CD4-positive, CD25-positive, alpha-beta regulatory T cell (primary cell): ENCODE results near the gene EPAS1. TPM values are rescaled to one million over a fixed set of nuclear protein-coding genes. Genes with fewer than 3 reads are reported as not detected.

Experiments
- ATAC-seq, 2 donors: fragments of 150-1000 bp; cut with Tn5 transposase; one replicate each; pipeline ENCODE4 v1.10.0; 2021; ENCODE audit warnings: low read depth in 2 of 2, moderate number of reproducible peaks in 2 of 2, moderate library complexity in 1 of 2
- DNase-seq, 3 donors: peaks; one replicate each; pipeline versions ENCODE4 v3.0.0 to v3.0.0-alpha.2; 2012 to 2022; ENCODE audit warnings: mixed read lengths in 1 of 3
- H3K27ac ChIP-seq: one replicate; pipeline ENCODE4 v1.7.0; 2013; ENCODE audit warnings: mild to moderate bottlenecking, low read length; ENCODE audit not compliant: insufficient read depth, poor library complexity, severe bottlenecking
- H3K27me3 ChIP-seq: one replicate; pipeline ENCODE4 v1.7.0; 2013; ENCODE audit warnings: low read length; ENCODE audit not compliant: control insufficient read depth, insufficient read depth
- H3K36me3 ChIP-seq: one replicate; pipeline ENCODE4 v1.7.0; 2013; ENCODE audit warnings: mild to moderate bottlenecking, low read length, moderate library complexity; ENCODE audit not compliant: control insufficient read depth, insufficient read depth
- H3K4me1 ChIP-seq: 2 replicates; pipeline ENCODE4 v1.7.0; 2013; ENCODE audit warnings: mild to moderate bottlenecking, low read length; ENCODE audit not compliant: insufficient read depth, control insufficient read depth, poor library complexity, severe bottlenecking
- H3K4me3 ChIP-seq: one replicate; pipeline ENCODE4 v1.7.0; 2013; ENCODE audit warnings: low read depth, mild to moderate bottlenecking, low read length, moderate library complexity
- H3K9me3 ChIP-seq, 2 experiments: 1 replicate in 1 of 2; 2 replicates in 1 of 2; pipeline ENCODE4 v1.7.0; 2013; ENCODE audit warnings: low read length in 2 of 2, mild to moderate bottlenecking in 1 of 2, moderate library complexity in 1 of 2; ENCODE audit not compliant: control insufficient read depth in 2 of 2
- H3K27ac Mint-ChIP-seq, 3 donors: one replicate each; pipeline ENCODE4 v1.8.0; 2020 to 2022; ENCODE audit warnings: mild to moderate bottlenecking in 3 of 3, mixed read lengths in 3 of 3, moderate library complexity in 2 of 3
- H3K27me3 Mint-ChIP-seq: one replicate; pipeline ENCODE4 v1.8.0; 2022; ENCODE audit warnings: mild to moderate bottlenecking, mixed read lengths
- H3K36me3 Mint-ChIP-seq: one replicate; pipeline ENCODE4 v1.8.0; 2020; ENCODE audit warnings: mixed read lengths
- H3K4me1 Mint-ChIP-seq, 4 donors: one replicate each; pipeline ENCODE4 v1.8.0; 2020 to 2022; ENCODE audit warnings: mixed read lengths in 4 of 4, mild to moderate bottlenecking in 1 of 4
- H3K4me3 Mint-ChIP-seq, 4 donors: one replicate each; pipeline ENCODE4 v1.8.0; 2020 to 2022; ENCODE audit warnings: mild to moderate bottlenecking in 4 of 4, mixed read lengths in 4 of 4, moderate library complexity in 3 of 4
- H3K9me3 Mint-ChIP-seq, 7 donors: one replicate each; pipeline ENCODE4 v1.8.0; 2020 to 2022; ENCODE audit warnings: mixed read lengths in 7 of 7, mild to moderate bottlenecking in 3 of 7, moderate library complexity in 2 of 7
- polyA plus RNA-seq, 4 donors: library from polyadenylated mRNA; unstranded; fragments of 300-500 nt; fragmentation: Illumina TruSeq; gene quantifications; one replicate each; pipeline ENCODE4 v1.2.3, GENCODE V29; 2021
- total RNA-seq: library from RNA; stranded (reverse); gene quantifications from one replicate; pipeline ENCODE4 v1.2.3, GENCODE V29; 2022

EPAS1 gene
- total and polyA plus RNA-seq, 5 donors from 2014 or later, result 0.22 to 4.4 (median 0.31) TPM; not detected in 2

DNA sequence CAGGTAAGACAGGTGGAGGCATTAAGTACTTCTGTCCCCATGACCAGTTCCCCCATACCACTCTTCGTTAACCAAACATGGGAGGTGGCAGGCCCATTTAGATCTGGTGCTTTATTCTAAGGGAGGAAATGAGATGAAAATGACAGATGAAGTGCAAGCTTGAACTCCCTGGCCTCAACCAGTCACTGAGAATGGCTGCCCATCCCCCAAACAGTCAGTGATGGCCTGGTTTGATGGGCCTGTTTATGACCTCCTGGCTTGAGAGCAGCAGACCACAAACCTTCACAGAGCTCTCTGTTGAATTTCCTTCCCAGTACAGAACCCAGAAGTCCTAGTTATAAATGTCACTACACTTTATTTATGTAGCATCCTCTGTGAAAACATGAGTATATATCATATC lies 31.1 kb downstream of the EPAS1 start:
- Mint-ChIP-seq H3K4me3 (no peak overlapping the region), H3K9me3 (no peaks in the 10 kb centered on the region)

DNA sequence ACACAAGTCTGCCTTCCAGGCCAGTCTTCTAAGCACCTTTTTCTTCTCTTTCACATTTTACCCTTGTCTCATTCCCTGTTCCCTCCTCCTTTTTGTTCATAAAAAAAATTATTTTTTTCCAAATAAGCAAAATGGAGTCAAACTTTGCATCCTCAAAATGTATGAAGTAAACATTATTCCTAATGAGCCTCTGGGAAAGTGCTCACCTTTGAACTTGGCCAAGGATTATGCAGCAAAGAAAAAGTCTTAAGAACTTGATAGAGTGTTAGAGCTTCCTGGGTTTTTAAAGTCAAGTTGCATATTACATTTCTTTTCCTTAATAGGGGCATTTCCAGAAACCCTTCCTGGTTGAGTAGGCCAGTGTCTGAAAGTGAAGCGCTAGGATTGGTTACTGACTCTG lies 31.6 kb downstream of the EPAS1 start:
- ATAC-seq (no peak), DNase-seq (no peak)
- H3K4me1 ChIP-seq, result no peaks in the 10 kb centered on the region
- peaks cover 0 to 5% (median under 1%) of the 10 kb centered on the region in 4 donors for H3K4me1 Mint-ChIP-seq
- H3K36me3 Mint-ChIP-seq, result no peaks in the 10 kb centered on the region
- peak overlapping the region in 1 of 3 donors; percentile 54 for H3K27ac Mint-ChIP-seq
- H3K36me3 ChIP-seq, result no peaks in the 10 kb centered on the region
- H3K9me3 Mint-ChIP-seq, result no peaks in the 10 kb centered on the region
- H3K27ac ChIP-seq, result no peak overlapping the region
- H3K4me3 ChIP-seq, result no peak overlapping the region
- no peaks in the 10 kb centered on the region for H3K9me3 ChIP-seq
- H3K4me3 Mint-ChIP-seq, result no peak overlapping the region
- no peaks in the 10 kb centered on the region for H3K27me3 ChIP-seq
- peaks cover 6% of the 10 kb centered on the region for H3K27me3 Mint-ChIP-seq

More for the DNA sequence above, 31.1 kb downstream of the EPAS1 start:
- no peak for DNase-seq
- no peaks in the 10 kb centered on the region for H3K9me3 ChIP-seq
- Mint-ChIP-seq H3K36me3 (no peaks in the 10 kb centered on the region), H3K27ac (peak overlapping the region in 1 of 3 donors; percentile 54), H3K4me1 (peaks cover 0 to 5% (median under 1%) of the 10 kb centered on the region in 4 donors), H3K27me3 (peaks cover 2% of the 10 kb centered on the region)
- H3K27ac ChIP-seq, result no peak overlapping the region
- no peaks in the 10 kb centered on the region for H3K27me3 ChIP-seq
- ATAC-seq, result no peak
- H3K36me3 ChIP-seq, result no peaks in the 10 kb centered on the region
- no peaks in the 10 kb centered on the region for H3K4me1 ChIP-seq
- H3K4me3 ChIP-seq, result no peak overlapping the region

DNA sequence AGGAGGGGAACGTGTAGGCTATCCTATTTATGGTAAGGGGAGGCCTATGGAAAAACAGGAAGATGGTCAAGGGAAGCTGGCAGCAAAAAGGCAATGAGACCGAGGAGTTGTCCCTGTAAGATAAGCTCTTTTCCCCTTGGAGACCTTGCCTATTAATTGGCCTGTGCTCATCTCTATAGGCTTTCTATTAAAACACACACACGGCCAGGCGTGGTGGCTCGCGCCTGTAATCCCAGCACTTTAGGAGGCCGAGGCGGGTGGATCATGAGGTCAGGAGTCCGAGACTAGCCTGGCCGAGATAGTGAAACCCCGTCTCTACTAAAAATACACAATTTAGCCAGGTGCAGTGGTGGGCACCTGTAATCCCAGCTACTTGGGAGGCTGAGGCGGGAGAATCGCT lies 32.1 kb downstream of the EPAS1 start:
- no peaks in the 10 kb centered on the region for H3K9me3 Mint-ChIP-seq
- H3K4me3 Mint-ChIP-seq, result no peak overlapping the region
- H3K4me1 Mint-ChIP-seq, result peaks cover 0 to 5% (median 2%) of the 10 kb centered on the region in 4 donors
- Histone ChIP-seq H3K9me3 (no peaks in the 10 kb centered on the region), H3K27me3 (no peaks in the 10 kb centered on the region), H3K36me3 (no peaks in the 10 kb centered on the region), H3K4me1 (no peaks in the 10 kb centered on the region), H3K27ac (no peak overlapping the region), H3K4me3 (no peak overlapping the region)
- peaks cover 6% of the 10 kb centered on the region for H3K27me3 Mint-ChIP-seq
- H3K36me3 Mint-ChIP-seq, result no peaks in the 10 kb centered on the region
- no peak for DNase-seq
- no peak overlapping the region for H3K27ac Mint-ChIP-seq
- ATAC-seq, result no peak

DNA sequence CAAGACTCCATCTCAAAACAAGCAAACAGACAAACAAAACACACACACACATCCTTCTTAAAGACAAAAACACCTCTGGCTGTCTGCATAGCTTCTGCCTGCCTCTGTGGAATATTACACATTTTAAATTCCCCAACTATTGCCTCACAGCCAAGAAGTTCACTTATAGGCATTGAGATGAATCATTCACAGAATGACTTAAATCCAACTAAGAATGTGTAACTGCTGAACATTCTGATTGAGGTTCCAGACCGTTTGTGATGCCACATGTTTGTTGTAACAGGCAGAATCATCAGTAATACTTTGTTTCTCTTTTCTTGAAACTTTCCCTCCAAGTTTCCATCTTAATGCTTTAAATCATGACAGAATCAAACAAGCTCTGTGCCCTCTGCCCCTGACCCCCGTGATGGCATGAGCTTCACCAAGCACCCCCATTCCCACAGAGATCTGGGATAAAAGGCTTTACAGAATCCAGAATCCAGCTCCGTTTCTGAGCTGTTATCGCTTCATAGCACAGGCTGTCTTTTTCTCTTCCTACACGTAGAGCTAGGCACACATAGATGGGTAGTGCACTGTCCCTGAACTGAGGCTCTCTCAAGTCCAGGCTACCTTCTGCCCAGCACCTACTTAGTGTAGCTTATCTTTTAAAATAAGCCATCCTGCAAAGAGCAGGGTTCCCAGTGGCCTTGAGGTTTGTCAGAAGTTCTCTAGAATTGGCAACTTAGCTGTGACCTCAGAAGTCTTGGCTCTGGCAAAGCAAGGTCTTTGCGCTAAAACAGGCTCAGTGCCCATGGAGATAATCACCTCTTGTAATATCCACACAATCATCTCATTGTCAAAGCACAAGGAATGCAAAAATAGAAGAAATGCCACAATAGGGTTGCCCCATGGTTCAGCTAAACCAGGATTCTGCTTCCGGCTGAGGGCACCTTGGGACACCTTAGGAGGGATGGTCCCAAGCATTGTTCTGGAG lies 32.9 kb downstream of the EPAS1 start:
- H3K9me3 ChIP-seq, result no peaks in the 10 kb centered on the region
- no peaks in the 10 kb centered on the region for H3K27me3 ChIP-seq
- H3K27ac ChIP-seq, result no peak overlapping the region
- Mint-ChIP-seq H3K9me3 (no peaks in the 10 kb centered on the region), H3K27me3 (peaks cover 13% of the 10 kb centered on the region), H3K36me3 (no peaks in the 10 kb centered on the region), H3K4me3 (no peak overlapping the region), H3K4me1 (peaks cover 0 to 10% (median 5%) of the 10 kb centered on the region in 4 donors), H3K27ac (no peak overlapping the region)
- DNase-seq, result no peak
- ATAC-seq, result no peak
- H3K4me1 ChIP-seq, result no peaks in the 10 kb centered on the region
- H3K36me3 ChIP-seq, result no peaks in the 10 kb centered on the region
- H3K4me3 ChIP-seq, result no peak overlapping the region

DNA sequence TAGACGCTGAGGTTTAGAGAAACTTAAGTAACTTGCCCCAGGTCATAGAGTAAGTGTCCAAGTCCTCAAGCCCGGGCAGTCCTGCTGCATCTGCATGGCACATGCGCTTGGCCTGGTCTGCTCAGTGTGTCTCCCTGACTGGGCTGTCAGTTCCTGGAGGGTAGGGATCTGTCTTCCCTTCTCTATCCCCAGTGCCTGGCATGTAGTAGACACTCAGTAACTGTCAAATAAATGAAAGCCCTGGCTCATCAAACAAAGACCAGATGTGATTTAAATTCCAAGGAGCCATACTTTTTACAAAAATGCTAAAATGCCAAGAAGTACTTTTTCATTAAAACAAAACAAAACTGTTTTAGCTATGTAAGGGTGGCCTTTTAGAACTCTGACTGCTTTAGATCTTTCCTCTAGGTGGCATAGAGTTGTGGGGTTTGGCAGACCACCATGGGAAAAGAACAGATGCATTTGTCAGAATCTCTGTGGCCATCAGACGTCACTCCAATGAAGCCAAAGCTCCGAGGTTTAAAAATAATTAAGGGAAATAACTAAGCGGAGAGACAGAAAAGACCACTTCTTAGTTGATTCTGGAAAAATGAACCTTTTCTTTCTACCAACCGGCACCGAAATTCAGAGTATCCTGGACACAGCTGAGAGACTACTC lies 34.0 kb downstream of the EPAS1 start:
- Histone ChIP-seq H3K9me3 (no peaks in the 10 kb centered on the region), H3K36me3 (no peaks in the 10 kb centered on the region), H3K4me3 (no peak overlapping the region), H3K27ac (no peak overlapping the region), H3K27me3 (no peaks in the 10 kb centered on the region), H3K4me1 (no peaks in the 10 kb centered on the region)
- Mint-ChIP-seq H3K4me3 (no peak overlapping the region), H3K9me3 (no peaks in the 10 kb centered on the region), H3K27ac (no peak overlapping the region), H3K4me1 (peaks cover 0 to 12% (median 5%) of the 10 kb centered on the region in 4 donors), H3K27me3 (peaks cover 14% of the 10 kb centered on the region), H3K36me3 (no peaks in the 10 kb centered on the region)
- ATAC-seq (no peak), DNase-seq (no peak)

DNA sequence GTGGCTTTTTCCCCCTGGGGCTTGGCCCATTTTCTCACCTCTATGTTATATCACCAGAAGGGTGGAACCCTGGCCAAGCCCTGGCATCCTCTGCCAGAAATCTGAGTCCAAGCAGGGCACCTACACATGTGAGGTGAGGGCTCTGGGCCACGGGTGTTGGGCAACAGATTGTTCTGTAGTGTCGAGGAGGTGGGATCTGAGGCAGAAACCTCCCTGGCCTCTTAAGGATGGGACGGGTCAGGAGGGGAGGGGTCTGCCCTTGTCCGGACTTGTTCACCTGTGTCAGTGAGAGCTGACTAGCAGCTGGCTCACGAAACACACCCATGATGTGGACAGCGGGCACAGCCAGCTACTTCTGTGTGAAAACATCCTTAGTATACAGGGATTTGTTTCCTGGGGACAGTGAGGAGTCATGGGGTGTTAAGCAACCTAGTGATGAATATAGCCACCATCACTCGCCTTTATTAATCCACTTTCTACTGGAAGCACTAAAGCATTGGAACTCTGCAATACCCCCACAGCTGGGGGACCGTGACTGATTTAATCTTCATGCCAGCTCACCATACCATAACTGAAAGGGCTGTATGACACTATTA lies 35.6 kb downstream of the EPAS1 start:
- DNase-seq (no peak), ATAC-seq (no peak)
- Mint-ChIP-seq H3K4me1 (peaks cover 0 to 15% (median 6%) of the 10 kb centered on the region in 4 donors), H3K4me3 (no peak overlapping the region), H3K27me3 (peaks cover 14% of the 10 kb centered on the region), H3K27ac (peak overlapping the region in 2 of 3 donors; percentile 48 to 67), H3K36me3 (no peaks in the 10 kb centered on the region), H3K9me3 (no peaks in the 10 kb centered on the region)
- H3K27me3 ChIP-seq, result no peaks in the 10 kb centered on the region
- H3K4me1 ChIP-seq, result no peaks in the 10 kb centered on the region
- no peaks in the 10 kb centered on the region for H3K9me3 ChIP-seq
- H3K4me3 ChIP-seq, result no peak overlapping the region
- no peaks in the 10 kb centered on the region for H3K36me3 ChIP-seq
- H3K27ac ChIP-seq, result no peak overlapping the region

DNA sequence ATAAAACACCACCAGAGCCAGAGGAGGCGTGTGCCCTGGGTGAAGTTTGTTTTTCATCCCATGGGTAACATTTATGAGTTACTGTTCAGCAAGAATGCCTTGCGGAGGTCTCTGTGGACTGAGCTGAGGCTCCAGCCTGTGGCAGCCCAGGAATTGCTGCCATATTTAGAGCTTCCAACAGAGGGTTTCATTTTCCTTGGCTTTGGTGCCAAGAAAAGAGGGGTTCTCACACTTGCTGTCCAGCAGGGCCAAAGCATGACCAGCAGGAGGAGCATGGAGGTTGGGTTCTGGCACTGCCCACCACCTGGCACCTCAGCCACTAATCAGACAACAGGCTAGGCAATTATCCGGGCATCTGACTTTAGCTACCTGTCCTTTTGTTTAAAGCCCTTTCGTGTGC lies 36.7 kb downstream of the EPAS1 start:
- DNase-seq (no peak), ATAC-seq (no peak)
- Histone ChIP-seq H3K36me3 (no peaks in the 10 kb centered on the region), H3K4me3 (no peak overlapping the region), H3K4me1 (no peaks in the 10 kb centered on the region), H3K9me3 (no peaks in the 10 kb centered on the region), H3K27ac (no peak overlapping the region), H3K27me3 (no peaks in the 10 kb centered on the region)
- H3K27me3 Mint-ChIP-seq, result peaks cover 14% of the 10 kb centered on the region
- H3K27ac Mint-ChIP-seq, result no peak overlapping the region
- H3K4me3 Mint-ChIP-seq, result no peak overlapping the region
- H3K36me3 Mint-ChIP-seq, result no peaks in the 10 kb centered on the region
- peaks cover 0 to 16% (median 5%) of the 10 kb centered on the region in 4 donors for H3K4me1 Mint-ChIP-seq
- H3K9me3 Mint-ChIP-seq, result no peaks in the 10 kb centered on the region
